Liver (tissue), 3 donors: ENCODE data around the gene LTBP2.

Experiments used
- CTCF ChIP-seq: fragments of 150-350 bp; IDR thresholded peaks from 2 replicates; pipeline ENCODE4 v1.5.1; 2017; ENCODE audit warnings: improper control_type of control experiment, low read depth, low read length; ENCODE audit not compliant: missing input control
- GABPA ChIP-seq, 2 donors: IDR thresholded peaks in 1 of 2; conservative IDR thresholded peaks in 1 of 2; 2 replicates each; pipeline ENCODE4 v1.6.1; 2016; ENCODE audit warnings: antibody characterized with exemption in 2 of 2, mild to moderate bottlenecking in 1 of 2, moderate library complexity in 1 of 2
- JUND ChIP-seq, 2 donors: IDR thresholded peaks; 2 replicates each; pipeline ENCODE4 v1.6.1; 2016; ENCODE audit warnings: antibody characterized with exemption in 2 of 2
- MAX ChIP-seq: IDR thresholded peaks from 2 replicates; pipeline ENCODE4 v1.6.1; 2016; ENCODE audit warnings: antibody characterized with exemption
- REST ChIP-seq: IDR thresholded peaks from 2 replicates; pipeline ENCODE4 v1.6.1; 2016; ENCODE audit warnings: antibody characterized with exemption, mild to moderate bottlenecking
- SP1 ChIP-seq: IDR thresholded peaks from 2 replicates; pipeline ENCODE4 v1.6.1; 2018; ENCODE audit warnings: antibody characterized with exemption, mild to moderate bottlenecking
- YY1 ChIP-seq: IDR thresholded peaks from 2 replicates; pipeline ENCODE4 v1.6.1; 2016; ENCODE audit warnings: antibody characterized with exemption, mild to moderate bottlenecking
- ZBTB33 ChIP-seq: IDR thresholded peaks from 2 replicates; pipeline ENCODE4 v1.6.1; 2016; ENCODE audit warnings: antibody characterized with exemption
- donor health status: healthy.
- donor health status: healthy.

GRCh38 chr14:74502236-74503019, 109.6 kb downstream of the LTBP2 start:
- TF ChIP-seq GABPA (IDR thresholded peaks at IDR 0.05 in 1 of 2, conservative IDR thresholded peaks at IDR 0.05 in 1 of 2) (no peak), CTCF (no peak), YY1 (no peak), REST (no peak), MAX (no peak), SP1 (no peak), ZBTB33 (no peak), JUND (IDR thresholded peaks at IDR 0.05) (no peak)
